AG09319 (cell line): ENCODE measurements around the gene CYP17A1.

ENCODE experiments used
- DNase-seq: peaks from one replicate; pipeline ENCODE4 v3.0.0-alpha.2; 2010; ENCODE audit warnings: low read depth; ENCODE audit errors: extremely low read depth
- TF ChIP-seq, protein P1 (sequence below): IDR thresholded peaks from 2 replicates; pipeline ENCODE4 v1.5.1; 2011; ENCODE audit warnings: low read depth, mild to moderate bottlenecking, inconsistent platforms, low read length, moderate library complexity

The CYP17A1 gene

DNA sequence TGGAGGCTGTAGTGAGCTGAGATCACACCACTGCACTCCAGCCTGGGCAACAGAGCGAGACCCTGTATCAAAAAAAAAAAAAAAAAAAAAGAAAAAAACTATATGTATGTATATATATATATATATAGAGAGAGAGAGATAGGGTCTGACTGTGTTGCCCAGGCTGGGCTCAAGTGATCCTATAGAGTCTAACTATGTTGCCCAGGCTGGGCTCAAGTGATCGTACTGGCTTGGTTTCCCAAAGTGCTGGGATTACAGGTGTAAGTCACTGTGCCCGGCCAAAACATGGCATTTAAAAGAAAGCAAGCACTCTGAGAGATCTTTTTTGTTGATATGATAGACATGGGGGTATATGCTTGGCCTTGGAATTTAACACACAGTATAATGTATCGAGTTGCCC is 20.0 kb downstream of the CYP17A1 start:
- TF ChIP-seq, protein P1, sequence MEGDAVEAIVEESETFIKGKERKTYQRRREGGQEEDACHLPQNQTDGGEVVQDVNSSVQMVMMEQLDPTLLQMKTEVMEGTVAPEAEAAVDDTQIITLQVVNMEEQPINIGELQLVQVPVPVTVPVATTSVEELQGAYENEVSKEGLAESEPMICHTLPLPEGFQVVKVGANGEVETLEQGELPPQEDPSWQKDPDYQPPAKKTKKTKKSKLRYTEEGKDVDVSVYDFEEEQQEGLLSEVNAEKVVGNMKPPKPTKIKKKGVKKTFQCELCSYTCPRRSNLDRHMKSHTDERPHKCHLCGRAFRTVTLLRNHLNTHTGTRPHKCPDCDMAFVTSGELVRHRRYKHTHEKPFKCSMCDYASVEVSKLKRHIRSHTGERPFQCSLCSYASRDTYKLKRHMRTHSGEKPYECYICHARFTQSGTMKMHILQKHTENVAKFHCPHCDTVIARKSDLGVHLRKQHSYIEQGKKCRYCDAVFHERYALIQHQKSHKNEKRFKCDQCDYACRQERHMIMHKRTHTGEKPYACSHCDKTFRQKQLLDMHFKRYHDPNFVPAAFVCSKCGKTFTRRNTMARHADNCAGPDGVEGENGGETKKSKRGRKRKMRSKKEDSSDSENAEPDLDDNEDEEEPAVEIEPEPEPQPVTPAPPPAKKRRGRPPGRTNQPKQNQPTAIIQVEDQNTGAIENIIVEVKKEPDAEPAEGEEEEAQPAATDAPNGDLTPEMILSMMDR, result no peak
- DNase-seq, result no peak

DNA sequence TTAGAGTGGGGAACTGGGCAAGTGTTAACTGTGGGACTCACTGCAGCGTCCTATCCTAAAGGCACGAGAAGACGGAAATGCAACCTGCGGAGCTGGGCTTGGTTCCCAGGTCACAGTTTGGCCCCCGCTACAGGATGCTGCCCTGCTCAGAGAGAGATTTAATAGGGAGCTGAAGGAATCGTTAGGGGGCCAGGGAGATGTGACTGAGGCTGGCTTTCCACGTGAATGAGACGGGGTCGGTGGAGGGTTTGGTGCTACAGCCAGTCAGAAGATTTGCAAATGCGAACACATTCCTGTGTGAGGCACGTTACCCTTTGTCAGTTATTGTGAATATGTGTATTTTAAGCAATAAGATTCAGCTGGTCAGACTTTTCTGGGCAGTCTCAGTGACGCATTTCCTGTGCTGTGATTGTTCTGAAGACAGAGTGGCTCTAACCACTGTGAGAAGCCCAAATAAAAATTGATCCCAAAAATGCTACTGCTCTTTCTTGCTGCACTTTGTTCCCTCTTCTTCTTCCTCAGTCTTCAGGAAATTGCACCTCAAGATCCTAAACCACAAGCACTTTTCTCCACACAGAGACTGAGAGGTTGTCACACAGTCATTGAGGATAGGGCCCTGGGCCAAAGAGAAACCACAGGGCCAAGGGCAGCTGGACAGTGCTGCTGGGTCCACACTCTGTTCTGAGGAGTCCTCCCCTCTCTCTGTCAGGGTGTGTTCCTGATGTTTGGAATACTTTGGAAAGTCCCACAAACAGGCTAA is 21.2 kb downstream of the CYP17A1 start:
- peak; percentile 64 for DNase-seq
- TF ChIP-seq, protein P1, result no peak

- DNase-seq, result no peak
- TF ChIP-seq, protein P1, result no peak
These were observed 22.1 kb downstream of the CYP17A1 start for GRCh38 chr10:102814873-102815661.

DNA sequence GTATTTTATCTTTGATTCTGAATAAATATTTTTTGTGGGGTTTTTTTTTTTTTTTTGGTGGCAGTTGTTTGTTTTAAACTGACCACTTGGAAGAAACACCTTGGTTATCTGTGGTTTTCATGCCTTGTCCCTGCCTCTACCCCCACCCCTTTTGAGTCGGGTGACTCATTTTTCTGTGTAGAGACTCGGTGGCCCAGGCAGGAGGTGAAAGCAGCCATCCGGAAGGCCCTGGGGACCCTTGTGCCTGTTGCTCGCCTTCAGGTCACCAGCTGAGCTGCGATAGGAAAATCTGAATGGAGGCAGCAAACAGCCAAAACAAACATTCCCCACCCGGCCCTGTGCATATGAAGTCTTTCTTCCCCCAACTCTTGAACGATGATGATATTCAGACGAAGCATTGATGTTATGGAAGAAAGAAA is 22.8 kb downstream of the CYP17A1 start:
- TF ChIP-seq, protein P1, result no peak
- DNase-seq, result no peak

- TF ChIP-seq, protein P1, result no peak
- DNase-seq, result no peak
These were observed 23.3 kb downstream of the CYP17A1 start for GRCh38 chr10:102813734-102814452.

DNA sequence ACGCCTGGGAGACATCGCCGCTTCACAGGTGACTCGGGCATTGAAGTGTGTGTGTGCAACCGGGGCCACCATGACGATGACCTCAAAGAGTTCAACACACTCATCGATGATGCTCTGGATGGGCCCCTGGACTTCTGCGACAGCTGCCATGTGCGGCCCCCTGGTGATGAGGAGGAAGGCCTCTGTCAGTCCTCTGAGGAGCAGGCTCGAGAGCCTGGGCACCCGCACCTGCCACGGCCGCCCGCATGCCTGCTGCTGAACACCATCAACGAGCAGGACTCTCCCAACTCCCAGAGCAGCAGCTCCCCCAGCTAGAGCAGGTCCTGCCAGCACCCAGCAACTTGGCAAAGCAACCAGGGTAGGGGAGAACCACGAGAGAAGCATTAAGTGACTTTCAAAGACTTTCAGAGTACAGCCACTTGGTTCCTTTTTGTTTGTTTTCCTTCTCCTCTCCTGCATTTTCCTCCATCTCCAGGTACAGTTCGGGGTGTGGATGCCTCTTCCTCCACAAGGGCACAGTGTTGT is 24.1 kb downstream of the CYP17A1 start:
- no peak for DNase-seq
- TF ChIP-seq, protein P1, result no peak
